GM19468 (cell line): ENCODE data around the gene THSD1.
"Not testable (repeated sequence)": the region's sequence is repeated elsewhere in the genome, so short reads cannot be mapped to it uniquely, and the experiment has no call there.

ENCODE experiments used
- ATAC-seq: cut with Tn5 transposase; IDR thresholded peaks from one replicate; pipeline ENCODE4 v1.9.1; 2021; ENCODE audit warnings: mild to moderate bottlenecking, moderate library complexity, moderate number of reproducible peaks; ENCODE audit not compliant: unreplicated experiment; ENCODE audit errors: extremely low read depth

The THSD1 gene

DNA sequence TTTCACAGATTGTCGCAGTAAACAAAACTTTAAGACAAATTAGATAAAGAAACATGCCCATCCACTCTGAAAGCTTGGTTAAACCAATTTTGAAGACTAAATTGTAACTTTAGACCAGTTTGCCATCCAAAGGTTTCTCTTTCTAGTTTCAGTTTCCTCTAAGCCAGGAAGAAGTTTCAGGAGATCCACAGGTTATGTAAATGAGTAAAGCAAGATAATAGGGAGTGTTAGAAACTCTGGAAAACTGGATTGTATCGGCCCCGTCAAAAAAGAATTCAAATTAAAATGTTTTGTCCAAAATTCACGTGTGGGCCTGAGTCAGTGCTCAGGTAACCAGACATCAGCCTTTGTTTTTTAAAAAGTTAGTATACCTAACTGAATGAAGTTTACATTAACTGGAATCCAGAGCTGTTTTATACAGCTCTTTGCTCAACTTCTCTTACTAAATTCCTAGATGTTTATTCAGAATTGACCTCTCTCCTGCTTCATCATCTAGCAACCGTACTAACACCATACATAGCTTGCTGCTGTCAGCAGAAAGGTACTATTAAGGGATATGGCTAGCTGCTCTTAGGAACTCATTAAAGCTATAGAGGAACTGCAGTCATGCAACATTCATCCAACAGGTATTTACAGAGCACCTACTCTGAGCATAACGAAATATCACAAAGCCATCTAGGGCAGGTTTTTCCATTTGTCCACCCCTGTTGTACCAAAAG, 43.6 kb downstream of the THSD1 start:
- not testable (repeated sequence) for ATAC-seq

DNA sequence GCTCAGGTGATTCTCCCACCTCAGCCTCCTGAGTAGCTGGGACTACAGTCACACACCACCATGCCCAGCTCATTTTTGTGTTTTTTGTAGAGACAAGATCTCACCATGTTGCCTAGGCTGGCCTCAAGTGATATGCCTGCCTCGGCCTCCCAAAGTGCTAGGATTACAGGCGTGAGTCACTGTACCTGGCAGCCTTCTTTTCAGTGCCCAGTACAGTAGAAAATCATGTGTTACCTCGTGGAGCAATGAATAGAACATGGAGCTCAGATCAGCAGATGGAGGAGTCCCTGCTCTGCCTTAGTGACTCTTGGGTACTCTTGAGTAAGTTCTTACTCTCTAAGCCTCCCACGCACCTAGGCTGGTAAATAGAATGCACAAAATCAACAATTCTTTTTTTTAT, 44.7 kb downstream of the THSD1 start:
- no peak for ATAC-seq

GRCh38 chr13:52359534-52359933, 46.4 kb downstream of the THSD1 start:
- ATAC-seq = no peak

GRCh38 chr13:52356327-52356726, 49.6 kb downstream of the THSD1 start:
- ATAC-seq = no peak

- ATAC-seq = no peak
Measured at GRCh38 chr13:52353193-52353592, 52.8 kb downstream of the THSD1 start.

- ATAC-seq = no peak
Measured at GRCh38 chr13:52348983-52349780, 56.8 kb downstream of the THSD1 start.

GRCh38 chr13:52348071-52348470, 57.9 kb downstream of the THSD1 start:
- ATAC-seq = no peak

- no peak for ATAC-seq
Measured at GRCh38 chr13:52345631-52346251, 60.2 kb downstream of the THSD1 start.

- ATAC-seq = no peak
Measured at GRCh38 chr13:52345048-52345447, 60.9 kb downstream of the THSD1 start.

DNA sequence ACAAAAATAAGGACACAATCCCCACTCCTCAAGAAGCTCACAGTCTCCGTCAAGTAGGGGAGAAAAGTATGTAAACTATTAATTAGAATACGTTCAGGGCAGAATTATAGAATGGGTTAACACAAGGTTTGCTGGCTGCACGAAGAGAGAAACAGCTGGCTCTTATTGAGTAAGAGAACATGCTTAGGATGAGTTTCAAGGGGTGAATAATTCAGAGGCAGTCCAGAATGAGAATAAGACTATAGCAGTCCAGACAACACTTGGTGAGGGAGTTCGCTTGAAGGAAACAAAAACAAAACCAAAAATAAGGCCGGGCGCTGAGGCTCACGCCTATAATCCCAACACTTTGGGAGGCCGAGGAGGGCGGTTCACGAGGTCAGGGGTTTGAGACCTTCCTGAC, 61.9 kb downstream of the THSD1 start:
- no peak for ATAC-seq

- not testable (repeated sequence) for ATAC-seq
Measured at GRCh38 chr13:52342203-52342602, 63.8 kb downstream of the THSD1 start.

DNA sequence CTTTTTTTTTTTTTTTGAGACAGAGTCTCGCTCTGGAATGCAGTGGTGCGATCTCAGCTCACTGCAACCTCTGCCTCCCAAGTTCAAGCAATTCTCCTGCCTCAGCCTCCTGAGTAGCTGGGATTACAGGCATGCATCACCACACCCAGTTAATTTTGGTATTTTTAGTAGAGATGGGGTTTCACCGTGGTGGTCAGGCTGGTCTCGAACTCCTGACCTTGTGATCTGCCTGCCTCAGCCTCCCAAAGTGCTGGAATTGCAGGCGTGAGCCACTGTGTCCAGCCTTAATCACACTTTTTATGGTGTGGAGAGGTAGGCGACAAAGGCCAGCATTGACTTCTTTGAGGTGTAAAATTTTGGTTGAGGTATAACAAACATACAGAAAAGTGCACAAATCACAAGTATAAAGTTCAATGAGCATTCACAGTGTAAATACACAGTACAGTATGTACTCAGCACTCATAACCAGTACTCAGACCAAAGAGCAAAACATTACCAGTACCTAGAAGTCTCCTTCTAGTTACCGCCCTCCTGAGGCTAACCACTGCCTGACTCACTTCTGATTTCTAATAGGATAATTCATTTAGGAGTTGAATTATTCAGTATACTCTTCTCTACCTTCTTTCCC, 68.0 kb downstream of the THSD1 start:
- ATAC-seq = not testable (repeated sequence)

- not testable (repeated sequence) for ATAC-seq
Measured at GRCh38 chr13:52334107-52334506, 71.9 kb downstream of the THSD1 start.

DNA sequence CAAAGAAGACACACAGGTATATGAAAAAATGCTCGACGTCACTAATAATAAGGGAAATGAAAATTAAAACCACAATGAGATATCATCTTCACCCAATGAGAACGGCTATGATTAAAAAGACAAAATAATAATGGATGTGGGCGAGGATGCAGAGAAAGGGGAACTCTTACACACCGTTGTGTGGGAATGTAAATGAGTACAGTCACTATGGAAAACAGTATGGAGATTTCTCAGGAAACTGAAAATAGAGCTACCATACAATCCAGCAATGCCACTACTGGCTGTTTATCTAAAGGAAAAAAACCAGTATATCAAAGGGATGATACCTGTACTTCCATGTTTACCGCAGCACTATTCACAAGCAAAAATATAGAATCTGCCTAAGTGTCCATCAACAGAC, 74.1 kb downstream of the THSD1 start:
- not testable (repeated sequence) for ATAC-seq
